ENCODE data around the gene FAF2.
"Not testable (repeated sequence)": the region's sequence is repeated elsewhere in the genome, so short reads cannot be mapped to it uniquely, and the experiment has no call there.

FAF2 gene

DNA sequence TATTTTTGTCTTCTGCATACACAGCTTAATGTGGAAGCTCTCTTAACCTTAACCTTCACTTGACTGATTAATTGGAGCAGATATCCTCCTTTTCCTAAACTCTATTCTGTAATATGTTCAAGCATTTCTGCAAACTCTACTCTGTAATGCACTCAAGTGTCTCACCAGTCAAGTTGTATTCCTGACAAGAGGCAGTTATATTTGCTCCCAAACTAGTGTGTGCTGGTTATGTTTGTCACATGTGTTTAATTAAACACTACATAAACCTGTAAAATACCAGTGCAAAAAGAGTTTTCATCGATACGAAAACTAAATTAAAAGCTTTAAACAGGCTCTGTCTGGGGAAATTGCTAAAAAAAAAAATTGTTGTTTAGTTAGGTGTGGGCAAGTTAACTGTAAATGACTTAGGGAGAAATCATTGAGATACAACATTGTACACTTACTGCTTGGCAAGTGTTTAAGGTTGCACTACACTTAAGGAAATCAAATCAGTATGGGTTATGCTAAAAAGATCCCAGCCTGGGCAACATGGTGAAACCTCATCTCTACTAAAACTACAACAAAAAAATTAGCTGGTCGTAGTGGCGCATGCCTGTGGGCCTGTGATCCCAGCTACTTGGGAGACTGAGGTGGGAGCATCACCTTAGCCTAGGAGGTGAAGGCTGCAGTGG lies 6.7 kb downstream of the FAF2 start:
- no peak for DNase-seq (ENCODE audit: low read depth, low spot score)

GRCh38 chr5:176458904-176459561 lies 10.8 kb downstream of the FAF2 start:
- no peak for DNase-seq (ENCODE audit: low read depth, low spot score)

- no peak for DNase-seq (ENCODE audit: low read depth, low spot score)
These were observed 13.2 kb downstream of the FAF2 start for GRCh38 chr5:176461349-176461748.

- no peak for DNase-seq (ENCODE audit: low read depth, low spot score)
These were observed 15.1 kb downstream of the FAF2 start for GRCh38 chr5:176463113-176463764.

GRCh38 chr5:176466245-176466871 lies 18.2 kb downstream of the FAF2 start:
- no peak for DNase-seq (ENCODE audit: low read depth, low spot score)

DNA sequence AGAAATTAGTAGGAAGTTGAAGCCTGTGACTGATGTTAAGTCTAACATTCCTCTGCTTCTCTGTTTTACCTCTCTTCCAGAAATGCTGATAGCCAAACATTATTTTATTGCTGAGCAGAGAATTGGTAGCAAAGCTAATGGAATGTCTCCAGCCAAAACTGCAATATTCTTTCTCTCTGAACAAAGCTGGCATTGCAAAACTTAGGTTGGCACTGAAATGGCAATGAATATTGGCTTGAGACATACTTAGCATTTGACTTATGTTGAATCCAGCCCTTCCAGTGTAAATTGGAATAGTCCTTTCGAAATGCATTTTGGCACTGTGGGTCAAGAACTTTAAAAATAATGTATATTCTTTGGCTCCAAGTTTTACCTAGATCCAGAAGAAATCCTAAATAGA lies 21.1 kb downstream of the FAF2 start:
- DNase-seq (ENCODE audit: low read depth, low spot score), result no peak

DNA sequence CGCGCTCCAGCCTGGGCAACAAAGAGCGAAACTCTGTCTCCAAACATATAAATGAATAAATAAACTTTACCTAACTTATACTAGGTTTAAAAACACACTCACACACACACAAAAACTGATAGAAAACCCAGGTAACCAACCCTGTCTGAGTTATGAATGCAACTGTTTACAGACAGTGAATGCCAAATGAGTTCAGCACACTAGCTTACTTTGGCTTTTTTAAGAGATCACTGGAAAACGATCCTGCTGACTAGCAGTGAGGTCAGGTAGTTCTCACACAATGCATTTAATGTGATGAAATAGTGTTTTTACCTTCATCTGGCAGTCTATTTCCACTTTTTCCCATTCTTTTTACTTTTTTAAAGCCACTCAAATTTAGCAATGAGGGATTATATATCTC lies 22.4 kb downstream of the FAF2 start:
- no peak for DNase-seq (ENCODE audit: low read depth, low spot score)

DNA sequence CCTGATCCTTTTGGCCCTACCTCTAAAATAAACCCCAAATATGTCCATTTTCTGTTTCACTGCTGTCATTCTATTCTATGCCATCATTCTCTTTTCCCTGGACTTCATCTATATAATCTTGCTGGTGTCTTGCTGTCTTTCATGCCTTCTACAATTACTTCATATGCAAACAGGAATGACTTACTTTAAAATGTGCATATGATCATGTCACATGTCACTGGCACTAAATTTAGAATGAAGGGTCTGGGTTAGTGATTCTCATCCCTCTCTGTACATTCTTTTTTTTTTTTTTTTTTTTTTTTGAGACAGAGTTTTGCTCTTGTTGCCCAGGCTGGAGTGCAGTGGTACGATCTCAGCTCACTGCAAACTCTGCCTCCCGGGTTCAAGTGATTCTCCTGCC lies 22.9 kb downstream of the FAF2 start:
- DNase-seq (ENCODE audit: low read depth, low spot score), result no peak

DNA sequence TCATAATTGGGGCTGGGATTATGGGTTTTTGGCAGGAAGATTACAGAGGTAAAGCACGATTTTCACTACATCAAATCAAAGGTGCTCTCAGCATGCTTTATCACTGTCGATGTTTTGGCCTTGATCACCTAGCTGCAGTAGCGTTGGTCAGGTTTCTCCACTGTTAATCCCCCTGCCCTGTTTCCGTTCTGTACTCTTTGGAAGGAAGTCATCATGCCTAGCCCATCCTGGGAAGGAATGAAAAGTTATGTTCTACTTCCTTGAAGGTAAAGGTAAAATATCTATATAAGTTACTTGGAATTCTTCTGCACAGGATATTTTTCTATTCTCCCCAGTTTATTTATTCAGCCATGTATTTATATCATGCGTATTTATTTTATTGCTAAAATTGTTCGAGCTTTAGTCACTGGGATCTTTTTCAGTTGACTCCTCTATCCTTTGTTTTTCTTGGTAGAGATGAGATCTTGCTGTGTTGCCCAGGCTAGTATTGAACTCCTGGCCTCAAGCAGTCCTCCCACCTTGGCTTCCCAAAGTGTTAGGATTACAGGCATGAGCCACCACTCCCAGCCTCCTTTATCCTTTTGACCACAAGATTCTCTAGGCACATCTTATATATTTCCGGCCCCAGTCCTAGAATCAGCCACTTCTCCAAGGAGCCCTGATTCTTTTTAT lies 25.3 kb downstream of the FAF2 start:
- DNase-seq (ENCODE audit: low read depth, low spot score), result no peak

GRCh38 chr5:176474476-176474875 lies 26.3 kb downstream of the FAF2 start:
- no peak for DNase-seq (ENCODE audit: low read depth, low spot score)

- DNase-seq (ENCODE audit: low read depth, low spot score), result no peak
These were observed 33.5 kb downstream of the FAF2 start for GRCh38 chr5:176481711-176482110.

- no peak for DNase-seq (ENCODE audit: low read depth, low spot score)
These were observed 37.0 kb downstream of the FAF2 start for GRCh38 chr5:176485176-176485575.

- DNase-seq (ENCODE audit: low read depth, low spot score), result no peak
These were observed 38.1 kb downstream of the FAF2 start for GRCh38 chr5:176486189-176486757.

DNA sequence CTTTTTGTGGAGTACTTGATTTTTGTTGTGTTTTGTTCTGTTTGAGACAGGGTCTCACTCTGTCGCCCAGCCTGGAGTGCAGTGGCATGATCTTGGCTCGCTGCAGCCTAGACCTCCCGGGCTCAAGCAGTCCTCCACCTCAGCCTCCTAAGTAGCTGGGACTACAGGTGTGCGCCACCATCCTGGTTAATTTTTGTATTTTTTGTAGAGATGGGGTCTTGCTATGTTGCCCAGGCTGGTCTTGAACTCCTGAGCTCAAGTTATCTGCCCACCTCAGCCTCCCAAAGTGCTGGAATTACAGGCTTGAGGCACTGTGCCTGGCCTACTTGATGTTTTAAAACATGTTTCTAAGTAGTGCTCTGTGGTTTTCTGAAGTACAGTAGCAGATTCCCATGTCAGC lies 39.0 kb downstream of the FAF2 start:
- not testable (repeated sequence) for DNase-seq (ENCODE audit: low read depth, low spot score)

DNA sequence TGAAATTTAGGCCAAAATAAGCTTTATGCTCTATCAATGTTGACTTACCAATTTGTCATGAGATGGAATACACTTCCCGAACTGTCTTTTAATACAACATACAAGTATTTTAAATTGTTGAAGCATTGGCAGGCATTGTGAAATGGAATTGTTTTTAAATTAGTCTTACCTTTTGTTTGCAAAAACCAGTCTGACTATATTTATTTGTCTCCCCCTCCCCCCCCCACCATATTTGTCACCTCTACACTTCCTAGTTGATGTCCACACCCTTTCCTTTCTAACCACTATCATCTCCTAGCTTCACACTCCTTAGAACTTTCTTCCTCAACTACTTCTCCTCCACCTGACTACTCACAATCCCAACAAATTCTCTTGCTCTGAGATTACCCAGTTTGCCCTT lies 40.9 kb downstream of the FAF2 start:
- DNase-seq (ENCODE audit: low read depth, low spot score), result no peak

- no peak for DNase-seq (ENCODE audit: low read depth, low spot score)
These were observed 42.1 kb downstream of the FAF2 start for GRCh38 chr5:176490301-176490700.

DNA sequence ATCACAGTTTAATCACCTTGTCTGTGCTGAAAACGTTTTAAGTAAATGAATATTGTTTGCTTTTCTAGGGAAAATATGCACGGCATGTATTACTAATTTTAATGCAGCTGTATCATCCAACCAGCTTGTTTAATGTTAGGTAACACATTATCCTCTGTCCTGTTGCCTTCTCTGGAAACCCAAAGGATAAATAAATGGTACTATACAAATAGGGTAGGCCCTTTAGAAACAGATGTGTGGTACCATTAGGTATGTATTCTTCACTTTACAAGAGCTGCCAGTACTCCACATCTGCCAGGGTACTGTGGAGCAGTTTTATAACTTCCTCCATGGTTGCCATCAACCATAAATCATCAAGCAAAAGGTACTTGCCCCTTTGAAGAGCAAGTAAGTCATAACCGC lies 42.9 kb downstream of the FAF2 start:
- no peak for DNase-seq (ENCODE audit: low read depth, low spot score)

GRCh38 chr5:176491901-176492300 lies 43.7 kb downstream of the FAF2 start:
- no peak for DNase-seq (ENCODE audit: low read depth, low spot score)

GRCh38 chr5:176492431-176492830 lies 44.2 kb downstream of the FAF2 start:
- DNase-seq (ENCODE audit: low read depth, low spot score), result no peak

- DNase-seq (ENCODE audit: low read depth, low spot score), result no peak
These were observed 49.7 kb downstream of the FAF2 start for GRCh38 chr5:176497852-176498251.

- DNase-seq (ENCODE audit: low read depth, low spot score), result no peak
These were observed 51.1 kb downstream of the FAF2 start for GRCh38 chr5:176499273-176499672.

DNA sequence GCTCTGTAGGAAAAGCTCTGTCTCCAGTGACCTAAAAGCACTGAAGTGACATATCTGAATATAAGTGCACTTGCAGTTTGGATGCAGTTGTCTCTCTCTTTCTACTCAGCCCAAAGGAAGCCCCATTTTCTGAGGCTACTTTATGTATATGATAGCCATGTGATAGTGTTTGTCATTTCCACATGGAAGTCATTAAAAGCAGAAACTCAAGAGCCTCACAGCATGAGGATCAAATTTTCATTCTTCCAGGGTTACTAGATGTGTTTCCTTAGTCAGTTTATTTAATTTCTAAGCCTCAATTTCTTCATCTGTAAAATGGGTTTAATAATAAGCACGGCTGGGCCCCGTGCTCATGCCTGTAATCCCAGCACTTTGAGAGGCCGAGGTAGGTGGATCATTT lies 52.3 kb downstream of the FAF2 start:
- DNase-seq (ENCODE audit: low read depth, low spot score), result no peak
